ENCODE measurements around the gene JARID2. TPM values are rescaled to one million over a fixed set of nuclear protein-coding genes. Genes with fewer than 3 reads are reported as not detected.

Gene JARID2
- polyA plus RNA-seq, 1 donor, result 13.3 TPM

GRCh38 chr6:15489261-15489962 is 243.5 kb downstream of the JARID2 start:
- Histone ChIP-seq H3K9me3 (ENCODE audit: control insufficient read depth, low read depth, low read length) (no peaks in the 10 kb centered on the region), H3K27me3 (ENCODE audit: control insufficient read depth, insufficient read depth, low read length) (no peaks in the 10 kb centered on the region), H3K36me3 (ENCODE audit: control insufficient read depth, insufficient read depth, low read length) (peaks cover 23% of the 10 kb centered on the region), H3K4me1 (ENCODE audit: control insufficient read depth, insufficient read depth, low read length) (peaks cover 9% of the 10 kb centered on the region), H3K4me3 (ENCODE audit: low read length) (no peak overlapping the region), H3K27ac (ENCODE audit: low read length) (no peak overlapping the region)
- WGBS (ENCODE audit: insufficient coverage, low lambda C conversion rate), result no CpG with 5 or more reads among the region's 14 CpGs
- DNase-seq, result no peak

GRCh38 chr6:15490242-15491100 is 244.6 kb downstream of the JARID2 start:
- WGBS (ENCODE audit: insufficient coverage, low lambda C conversion rate), result 100% methylated on average over 1 of the region's 11 CpGs

DNA sequence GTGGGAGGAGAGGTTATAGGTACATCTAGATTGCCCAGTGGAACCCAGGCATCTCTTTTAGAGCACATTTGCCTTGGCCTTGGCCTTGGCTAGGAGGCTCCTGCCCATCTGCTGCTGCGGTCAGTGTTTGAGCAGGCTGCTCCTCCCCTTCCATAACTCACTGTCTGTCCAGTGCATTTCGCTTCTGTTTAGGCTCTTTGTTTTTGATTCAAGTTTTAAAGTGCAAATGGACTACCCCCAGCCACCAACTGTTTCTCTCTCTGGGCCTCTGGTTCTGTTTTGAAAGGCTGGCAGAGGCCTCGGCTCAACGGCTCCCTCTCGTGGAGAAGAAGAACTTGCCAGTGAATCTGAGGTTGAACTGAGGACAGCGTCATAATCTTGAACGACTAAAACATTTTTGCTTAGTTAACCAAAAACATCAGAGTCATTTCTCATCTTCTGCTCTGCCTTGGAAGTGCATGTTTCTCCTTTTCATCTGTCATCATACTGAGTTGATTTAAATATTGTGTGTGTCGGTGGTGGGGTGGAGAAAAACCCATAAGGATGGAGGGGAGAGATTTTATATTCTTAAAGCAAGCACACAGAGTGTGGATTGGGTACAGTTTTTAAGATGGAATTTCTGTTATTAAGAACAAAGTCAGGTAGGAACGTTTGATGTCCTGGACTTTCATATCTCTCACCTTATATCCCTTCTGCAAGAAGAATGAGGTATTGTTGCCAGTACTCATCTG is 245.6 kb downstream of the JARID2 start:
- peaks cover 30% of the 10 kb centered on the region for H3K36me3 ChIP-seq (ENCODE audit: control insufficient read depth, insufficient read depth, low read length)
- H3K27ac ChIP-seq (ENCODE audit: low read length), result no peak overlapping the region
- peaks cover 2% of the 10 kb centered on the region for H3K9me3 ChIP-seq (ENCODE audit: control insufficient read depth, low read depth, low read length)
- H3K27me3 ChIP-seq (ENCODE audit: control insufficient read depth, insufficient read depth, low read length), result no peaks in the 10 kb centered on the region
- DNase-seq, result peak; percentile 43 to 52
- WGBS (ENCODE audit: insufficient coverage, low lambda C conversion rate), result no CpG with 5 or more reads among the region's 9 CpGs
- peaks cover 9% of the 10 kb centered on the region for H3K4me1 ChIP-seq (ENCODE audit: control insufficient read depth, insufficient read depth, low read length)
- no peak overlapping the region for H3K4me3 ChIP-seq (ENCODE audit: low read length)

More at GRCh38 chr6:15490242-15491100, 244.6 kb downstream of the JARID2 start:
- H3K36me3 ChIP-seq (ENCODE audit: control insufficient read depth, insufficient read depth, low read length), result peaks cover 23% of the 10 kb centered on the region
- peaks cover 9% of the 10 kb centered on the region for H3K4me1 ChIP-seq (ENCODE audit: control insufficient read depth, insufficient read depth, low read length)
- DNase-seq, result no peak
- H3K27me3 ChIP-seq (ENCODE audit: control insufficient read depth, insufficient read depth, low read length), result no peaks in the 10 kb centered on the region
- no peaks in the 10 kb centered on the region for H3K9me3 ChIP-seq (ENCODE audit: control insufficient read depth, low read depth, low read length)
- no peak overlapping the region for H3K27ac ChIP-seq (ENCODE audit: low read length)
- H3K4me3 ChIP-seq (ENCODE audit: low read length), result no peak overlapping the region

DNA sequence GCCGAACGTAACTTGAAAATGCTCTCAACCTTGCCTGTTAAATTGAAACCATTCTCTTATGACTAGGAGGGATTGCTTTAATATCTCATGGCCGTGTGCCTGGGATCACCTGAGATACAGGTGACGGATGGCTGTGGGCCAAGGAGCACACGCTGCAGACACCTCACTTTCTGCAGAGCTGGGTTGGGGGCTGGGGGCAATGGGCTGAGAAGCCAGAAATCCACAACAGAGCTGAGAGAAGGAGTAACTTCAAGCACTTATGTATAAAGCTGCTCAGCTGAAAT is 246.1 kb downstream of the JARID2 start:
- DNase-seq, result no peak
- H3K27ac ChIP-seq (ENCODE audit: low read length), result no peak overlapping the region
- H3K4me1 ChIP-seq (ENCODE audit: control insufficient read depth, insufficient read depth, low read length), result peaks cover 9% of the 10 kb centered on the region
- peaks cover 7% of the 10 kb centered on the region for H3K9me3 ChIP-seq (ENCODE audit: control insufficient read depth, low read depth, low read length)
- WGBS (ENCODE audit: insufficient coverage, low lambda C conversion rate), result 100% methylated on average over 1 of the region's 5 CpGs
- peaks cover 35% of the 10 kb centered on the region for H3K36me3 ChIP-seq (ENCODE audit: control insufficient read depth, insufficient read depth, low read length)
- H3K4me3 ChIP-seq (ENCODE audit: low read length), result no peak overlapping the region
- H3K27me3 ChIP-seq (ENCODE audit: control insufficient read depth, insufficient read depth, low read length), result no peaks in the 10 kb centered on the region

GRCh38 chr6:15493437-15494168 is 247.7 kb downstream of the JARID2 start:
- Histone ChIP-seq H3K36me3 (ENCODE audit: control insufficient read depth, insufficient read depth, low read length) (peaks cover 36% of the 10 kb centered on the region), H3K9me3 (ENCODE audit: control insufficient read depth, low read depth, low read length) (peaks cover 8% of the 10 kb centered on the region), H3K27ac (ENCODE audit: low read length) (no peak overlapping the region), H3K27me3 (ENCODE audit: control insufficient read depth, insufficient read depth, low read length) (no peaks in the 10 kb centered on the region), H3K4me3 (ENCODE audit: low read length) (no peak overlapping the region), H3K4me1 (ENCODE audit: control insufficient read depth, insufficient read depth, low read length) (peaks cover 9% of the 10 kb centered on the region)
- 67% methylated on average over 4 of the region's 9 CpGs for WGBS (ENCODE audit: insufficient coverage, low lambda C conversion rate)
- no peak for DNase-seq

DNA sequence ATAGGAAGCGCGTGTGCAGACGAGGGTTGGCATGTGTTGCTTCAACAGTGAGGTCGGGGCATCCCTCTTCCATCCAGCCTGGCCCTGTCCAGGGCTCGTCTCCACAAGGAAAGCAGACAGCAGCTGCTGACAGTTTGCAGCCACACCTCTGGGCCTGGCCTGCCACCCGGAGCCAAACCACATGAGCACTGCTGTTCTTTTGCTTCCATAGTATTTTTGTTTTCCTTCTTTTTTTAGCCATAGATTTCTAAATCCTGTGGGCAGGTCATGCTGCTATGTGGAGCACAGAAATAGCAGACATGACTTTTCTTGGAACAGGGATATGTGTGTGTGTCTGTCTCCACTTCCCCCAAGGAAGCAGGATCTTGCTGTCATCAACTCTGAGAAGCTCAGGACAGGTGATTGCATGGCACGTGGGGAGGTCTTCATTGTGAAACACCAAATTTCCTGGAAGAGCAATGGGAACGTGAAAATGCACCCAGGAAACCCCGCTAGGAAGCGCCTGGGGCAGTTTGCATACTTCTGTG is 249.6 kb downstream of the JARID2 start:
- H3K36me3 ChIP-seq (ENCODE audit: control insufficient read depth, insufficient read depth, low read length), result peaks cover 46% of the 10 kb centered on the region
- DNase-seq, result no peak
- no peak overlapping the region for H3K27ac ChIP-seq (ENCODE audit: low read length)
- H3K4me3 ChIP-seq (ENCODE audit: low read length), result no peak overlapping the region
- H3K27me3 ChIP-seq (ENCODE audit: control insufficient read depth, insufficient read depth, low read length), result no peaks in the 10 kb centered on the region
- H3K4me1 ChIP-seq (ENCODE audit: control insufficient read depth, insufficient read depth, low read length), result no peaks in the 10 kb centered on the region
- peaks cover 8% of the 10 kb centered on the region for H3K9me3 ChIP-seq (ENCODE audit: control insufficient read depth, low read depth, low read length)
- no CpG with 5 or more reads among the region's 10 CpGs for WGBS (ENCODE audit: insufficient coverage, low lambda C conversion rate)

- Histone ChIP-seq H3K27me3 (ENCODE audit: control insufficient read depth, insufficient read depth, low read length) (no peaks in the 10 kb centered on the region), H3K4me3 (ENCODE audit: low read length) (no peak overlapping the region), H3K4me1 (ENCODE audit: control insufficient read depth, insufficient read depth, low read length) (no peaks in the 10 kb centered on the region), H3K9me3 (ENCODE audit: control insufficient read depth, low read depth, low read length) (peaks cover 8% of the 10 kb centered on the region), H3K27ac (ENCODE audit: low read length) (no peak overlapping the region), H3K36me3 (ENCODE audit: control insufficient read depth, insufficient read depth, low read length) (peaks cover 57% of the 10 kb centered on the region)
- WGBS (ENCODE audit: insufficient coverage, low lambda C conversion rate), result 100% methylated on average over 2 of the region's 60 CpGs
- no peak for DNase-seq
These were observed 250.7 kb downstream of the JARID2 start for GRCh38 chr6:15496345-15497131.

DNA sequence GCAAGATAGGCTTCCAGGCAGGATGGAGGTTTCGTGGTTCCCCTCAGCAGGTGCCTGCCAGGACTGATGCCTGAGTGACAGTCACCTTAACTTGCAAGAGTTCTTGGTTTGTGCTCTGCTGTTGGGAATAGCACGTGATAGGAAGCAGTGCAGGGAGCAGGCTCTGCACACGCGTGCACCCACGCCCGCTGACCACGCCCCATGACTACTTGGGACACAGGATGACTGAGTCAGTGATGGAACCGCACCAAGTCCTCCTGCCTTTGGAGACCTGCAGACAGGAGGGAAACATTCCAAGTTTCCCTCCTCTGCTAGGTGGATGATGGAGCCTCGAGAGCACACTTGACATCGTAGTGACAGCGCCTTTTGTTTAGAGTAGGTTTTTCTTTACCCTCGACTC is 252.8 kb downstream of the JARID2 start:
- Histone ChIP-seq H3K4me3 (ENCODE audit: low read length) (no peak overlapping the region), H3K4me1 (ENCODE audit: control insufficient read depth, insufficient read depth, low read length) (no peaks in the 10 kb centered on the region), H3K36me3 (ENCODE audit: control insufficient read depth, insufficient read depth, low read length) (peaks cover 70% of the 10 kb centered on the region), H3K9me3 (ENCODE audit: control insufficient read depth, low read depth, low read length) (peaks cover 8% of the 10 kb centered on the region), H3K27me3 (ENCODE audit: control insufficient read depth, insufficient read depth, low read length) (no peaks in the 10 kb centered on the region), H3K27ac (ENCODE audit: low read length) (no peak overlapping the region)
- DNase-seq, result no peak
- no CpG with 5 or more reads among the region's 12 CpGs for WGBS (ENCODE audit: insufficient coverage, low lambda C conversion rate)

GRCh38 chr6:15499125-15499524 is 253.3 kb downstream of the JARID2 start:
- WGBS (ENCODE audit: insufficient coverage, low lambda C conversion rate), result 100% methylated on average over 2 of the region's 12 CpGs
- Histone ChIP-seq H3K27ac (ENCODE audit: low read length) (no peak overlapping the region), H3K9me3 (ENCODE audit: control insufficient read depth, low read depth, low read length) (peaks cover 8% of the 10 kb centered on the region), H3K4me1 (ENCODE audit: control insufficient read depth, insufficient read depth, low read length) (no peaks in the 10 kb centered on the region), H3K27me3 (ENCODE audit: control insufficient read depth, insufficient read depth, low read length) (no peaks in the 10 kb centered on the region), H3K36me3 (ENCODE audit: control insufficient read depth, insufficient read depth, low read length) (peaks cover 74% of the 10 kb centered on the region), H3K4me3 (ENCODE audit: low read length) (no peak overlapping the region)
- DNase-seq, result no peak
